ENCODE measurements around the gene VPS13D. TPM values are rescaled to one million over a fixed set of nuclear protein-coding genes. Genes with fewer than 3 reads are reported as not detected.
A peak's percentile ranks its signal among the peaks of the same experiment; 100 is the strongest.

The VPS13D gene
- total RNA-seq, 1 experiment from 2014 or later = 33.1 TPM

DNA sequence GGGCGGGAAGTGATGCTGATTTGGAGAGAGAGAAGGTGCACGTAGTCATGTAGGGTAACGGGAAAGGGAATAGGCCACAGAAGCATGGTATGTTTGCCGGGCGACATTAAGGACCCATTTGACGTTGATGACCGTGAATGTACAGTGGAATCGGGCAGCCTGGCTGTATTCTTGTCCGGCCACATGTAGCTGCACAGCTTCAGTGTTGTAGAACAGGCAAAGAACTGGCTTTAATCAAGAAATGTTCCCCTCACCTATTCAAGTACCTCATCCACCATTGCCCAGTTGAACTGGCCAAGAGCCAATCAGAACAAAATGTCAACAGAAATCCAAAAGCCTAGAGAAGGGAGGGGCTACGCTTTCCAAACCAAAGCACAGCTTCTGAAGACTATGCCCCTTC, 283.4 kb downstream of the VPS13D start:
- H3K27ac ChIP-seq (ENCODE audit: low read length) = peak overlapping the region; percentile 50; the same call in 1 of the 2 replicates
- ATAC-seq (no peak), DNase-seq (ENCODE audit: low read depth, low spot score) (no peak)
- no peaks in the 10 kb centered on the region for H3K36me3 ChIP-seq (ENCODE audit: control insufficient read depth, insufficient read depth, low read length)
- no peaks in the 10 kb centered on the region for H3K9me3 ChIP-seq (ENCODE audit: control insufficient read depth, insufficient read depth, low read depth, low read length)
- H3K4me3 ChIP-seq (ENCODE audit: low read depth in 2 of 2, low read length in 2 of 2) = no peak overlapping the region
- no peaks in the 10 kb centered on the region for H3K27me3 ChIP-seq (ENCODE audit: control insufficient read depth, insufficient read depth, low read length)
- TF ChIP-seq SIN3A (IDR thresholded peaks at IDR 0.05; ENCODE audit: borderline replicate concordance, insufficient read depth, low read depth, low read length) (no peak), TCF7L2 (IDR thresholded peaks at IDR 0.05; ENCODE audit: low read depth, low read length) (no peak), POLR2AphosphoS5 (IDR thresholded peaks at IDR 0.05; ENCODE audit: low read depth, low read length) (no peak)
- TF ChIP-seq, protein P1, sequence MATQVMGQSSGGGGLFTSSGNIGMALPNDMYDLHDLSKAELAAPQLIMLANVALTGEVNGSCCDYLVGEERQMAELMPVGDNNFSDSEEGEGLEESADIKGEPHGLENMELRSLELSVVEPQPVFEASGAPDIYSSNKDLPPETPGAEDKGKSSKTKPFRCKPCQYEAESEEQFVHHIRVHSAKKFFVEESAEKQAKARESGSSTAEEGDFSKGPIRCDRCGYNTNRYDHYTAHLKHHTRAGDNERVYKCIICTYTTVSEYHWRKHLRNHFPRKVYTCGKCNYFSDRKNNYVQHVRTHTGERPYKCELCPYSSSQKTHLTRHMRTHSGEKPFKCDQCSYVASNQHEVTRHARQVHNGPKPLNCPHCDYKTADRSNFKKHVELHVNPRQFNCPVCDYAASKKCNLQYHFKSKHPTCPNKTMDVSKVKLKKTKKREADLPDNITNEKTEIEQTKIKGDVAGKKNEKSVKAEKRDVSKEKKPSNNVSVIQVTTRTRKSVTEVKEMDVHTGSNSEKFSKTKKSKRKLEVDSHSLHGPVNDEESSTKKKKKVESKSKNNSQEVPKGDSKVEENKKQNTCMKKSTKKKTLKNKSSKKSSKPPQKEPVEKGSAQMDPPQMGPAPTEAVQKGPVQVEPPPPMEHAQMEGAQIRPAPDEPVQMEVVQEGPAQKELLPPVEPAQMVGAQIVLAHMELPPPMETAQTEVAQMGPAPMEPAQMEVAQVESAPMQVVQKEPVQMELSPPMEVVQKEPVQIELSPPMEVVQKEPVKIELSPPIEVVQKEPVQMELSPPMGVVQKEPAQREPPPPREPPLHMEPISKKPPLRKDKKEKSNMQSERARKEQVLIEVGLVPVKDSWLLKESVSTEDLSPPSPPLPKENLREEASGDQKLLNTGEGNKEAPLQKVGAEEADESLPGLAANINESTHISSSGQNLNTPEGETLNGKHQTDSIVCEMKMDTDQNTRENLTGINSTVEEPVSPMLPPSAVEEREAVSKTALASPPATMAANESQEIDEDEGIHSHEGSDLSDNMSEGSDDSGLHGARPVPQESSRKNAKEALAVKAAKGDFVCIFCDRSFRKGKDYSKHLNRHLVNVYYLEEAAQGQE (IDR thresholded peaks at IDR 0.05; ENCODE audit: insufficient read depth in 1 of 2, low read depth in 2 of 2, low read length in 1 of 2) = no peak
- TF ChIP-seq, protein P2, sequence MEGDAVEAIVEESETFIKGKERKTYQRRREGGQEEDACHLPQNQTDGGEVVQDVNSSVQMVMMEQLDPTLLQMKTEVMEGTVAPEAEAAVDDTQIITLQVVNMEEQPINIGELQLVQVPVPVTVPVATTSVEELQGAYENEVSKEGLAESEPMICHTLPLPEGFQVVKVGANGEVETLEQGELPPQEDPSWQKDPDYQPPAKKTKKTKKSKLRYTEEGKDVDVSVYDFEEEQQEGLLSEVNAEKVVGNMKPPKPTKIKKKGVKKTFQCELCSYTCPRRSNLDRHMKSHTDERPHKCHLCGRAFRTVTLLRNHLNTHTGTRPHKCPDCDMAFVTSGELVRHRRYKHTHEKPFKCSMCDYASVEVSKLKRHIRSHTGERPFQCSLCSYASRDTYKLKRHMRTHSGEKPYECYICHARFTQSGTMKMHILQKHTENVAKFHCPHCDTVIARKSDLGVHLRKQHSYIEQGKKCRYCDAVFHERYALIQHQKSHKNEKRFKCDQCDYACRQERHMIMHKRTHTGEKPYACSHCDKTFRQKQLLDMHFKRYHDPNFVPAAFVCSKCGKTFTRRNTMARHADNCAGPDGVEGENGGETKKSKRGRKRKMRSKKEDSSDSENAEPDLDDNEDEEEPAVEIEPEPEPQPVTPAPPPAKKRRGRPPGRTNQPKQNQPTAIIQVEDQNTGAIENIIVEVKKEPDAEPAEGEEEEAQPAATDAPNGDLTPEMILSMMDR (IDR thresholded peaks at IDR 0.05) = no peak
- H3K4me1 ChIP-seq (ENCODE audit: control insufficient read depth, insufficient read depth, low read length) = no peaks in the 10 kb centered on the region; the same call in 1 of the 2 replicates
- in situ Hi-C loops (cut with HindIII; ENCODE audit: low pct_unique_long_range_greater_than_20kb, low sequenced_read_pairs) = no loop called here
- CTCF ChIA-PET = no interaction called here
- BruUV-seq (replicated peaks) = no TSS peak
- POLR2A ChIA-PET = no interaction called here
- intact Hi-C loops (cut with micrococcal nuclease; ENCODE audit: unreplicated experiment) = no loop called here

DNA sequence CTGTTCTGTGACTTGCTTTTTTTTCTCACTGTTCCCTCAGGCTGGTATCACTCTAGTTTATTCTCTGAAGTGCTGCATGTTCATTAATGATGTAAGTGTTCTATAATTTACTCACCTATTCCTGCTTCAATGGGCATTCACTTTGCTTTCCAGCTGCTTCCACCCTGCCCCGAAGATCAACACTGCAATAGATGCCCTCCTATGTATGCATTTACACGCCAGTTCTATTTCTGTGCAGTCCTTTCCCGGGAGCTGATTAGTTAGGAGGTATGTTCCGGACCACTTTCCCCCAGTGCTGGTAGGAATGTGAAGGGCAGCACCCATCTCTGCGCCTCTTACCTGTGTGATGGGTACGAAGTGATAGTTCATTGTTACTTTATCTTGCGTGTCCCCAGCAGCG, 284.8 kb downstream of the VPS13D start:
- intact Hi-C loops (cut with micrococcal nuclease; ENCODE audit: unreplicated experiment) (no loop called here), in situ Hi-C loops (cut with HindIII; ENCODE audit: low pct_unique_long_range_greater_than_20kb, low sequenced_read_pairs) (no loop called here)
- no peak overlapping the region for H3K4me3 ChIP-seq (ENCODE audit: low read depth in 2 of 2, low read length in 2 of 2)
- H3K36me3 ChIP-seq (ENCODE audit: control insufficient read depth, insufficient read depth, low read length) = no peaks in the 10 kb centered on the region
- TF ChIP-seq, protein P2 (IDR thresholded peaks at IDR 0.05) = no peak
- TF ChIP-seq TCF7L2 (IDR thresholded peaks at IDR 0.05; ENCODE audit: low read depth, low read length) (no peak), SIN3A (IDR thresholded peaks at IDR 0.05; ENCODE audit: borderline replicate concordance, insufficient read depth, low read depth, low read length) (no peak), POLR2AphosphoS5 (IDR thresholded peaks at IDR 0.05; ENCODE audit: low read depth, low read length) (no peak)
- TF ChIP-seq, protein P1 (IDR thresholded peaks at IDR 0.05; ENCODE audit: insufficient read depth in 1 of 2, low read depth in 2 of 2, low read length in 1 of 2) = no peak
- H3K4me1 ChIP-seq (ENCODE audit: control insufficient read depth, insufficient read depth, low read length) = peaks cover 9% of the 10 kb centered on the region
- ATAC-seq (no peak), DNase-seq (ENCODE audit: low read depth, low spot score) (no peak)
- ChIA-PET CTCF (no interaction called here), POLR2A (no interaction called here)
- H3K27me3 ChIP-seq (ENCODE audit: control insufficient read depth, insufficient read depth, low read length) = no peaks in the 10 kb centered on the region
- BruUV-seq (replicated peaks) = no TSS peak
- no peaks in the 10 kb centered on the region for H3K9me3 ChIP-seq (ENCODE audit: control insufficient read depth, insufficient read depth, low read depth, low read length)
- H3K27ac ChIP-seq (ENCODE audit: low read length) = peak overlapping the region; percentile 41; the same call in 1 of the 2 replicates

Data from Panc1 (cell line).